Esophagus muscularis mucosa (tissue), 4 donors: Measurements from ENCODE around the gene PUM2. TPM values are rescaled to one million over a fixed set of nuclear protein-coding genes. Genes with fewer than 3 reads are reported as not detected.

Experiments
- DNase-seq: peaks from one replicate; pipeline ENCODE4 v3.0.0-alpha.2; 2017; ENCODE audit errors: extremely low spot score
- H3K27ac ChIP-seq, 4 donors: fragments of 200-600 bp; sonication (generic); replicated peaks in 1 of 4; 1 replicate in 3 of 4; 2 replicates in 1 of 4; pipeline ENCODE4 v1.5.1; 2016 to 2019; ENCODE audit warnings: mild to moderate bottlenecking in 1 of 4
- H3K27me3 ChIP-seq, 4 donors: fragments of 200-600 bp; sonication (generic); one replicate each; pipeline versions ENCODE4 v1.5.1 to v1.6.0; 2016 to 2019
- H3K36me3 ChIP-seq, 4 donors: fragments of 200-600 bp; sonication (generic); one replicate each; pipeline ENCODE4 v1.5.1; 2016 to 2019
- H3K4me1 ChIP-seq, 4 donors: fragments of 200-600 bp; sonication (generic); one replicate each; pipeline ENCODE4 v1.5.1; 2016 to 2019
- H3K4me3 ChIP-seq, 4 donors: fragments of 200-600 bp; sonication (generic); 1 replicate in 2 of 4; 2 replicates in 2 of 4; pipeline ENCODE4 v1.5.1; 2016 to 2019; ENCODE audit warnings: mild to moderate bottlenecking in 4 of 4, moderate library complexity in 1 of 4
- H3K9me3 ChIP-seq, 4 donors: fragments of 200-600 bp; sonication (generic); 1 replicate in 3 of 4; 2 replicates in 1 of 4; pipeline ENCODE4 v1.5.1; 2016 to 2019
- EP300 ChIP-seq: sonication (generic); formaldehyde crosslinking; IDR thresholded peaks from one replicate; pipeline ENCODE4 v1.6.1; 2017; ENCODE audit warnings: antibody characterized with exemption
- POLR2A ChIP-seq: fragments of 450-650 bp; IDR thresholded peaks from one replicate; pipeline ENCODE4 v1.6.1; 2017; ENCODE audit warnings: antibody characterized with exemption, moderate library complexity, mild to moderate bottlenecking, low read depth
- POLR2AphosphoS5 ChIP-seq, 2 donors: sonication (generic); formaldehyde crosslinking; IDR thresholded peaks; one replicate each; pipeline ENCODE4 v1.6.1; 2017; ENCODE audit warnings: antibody characterized with exemption in 2 of 2
- WGBS: methylation state at CpG from one replicate; pipeline ENCODE4 v1.1.5; 2018; 5-methylcytosine and 5-hydroxymethylcytosine counted together
- intact Hi-C: fragments of 100-400 bp; cut with DNase I; formaldehyde crosslinking; loops from one replicate; pipeline ENCODE4 v1.15.1; 2023
- total RNA-seq, 4 donors: library from RNA; depleted of rRNA; stranded (reverse); fragments of >200 nt; gene quantifications; one replicate each; pipeline versions ENCODE4 v1.1.0 to v1.2.1, GENCODE V29; 2016
- TF ChIP-seq, protein P1 (sequence below), 3 experiments: fragments of 200-600 bp in 2 of 3; fragments of 450-650 bp in 1 of 3; sonication (generic) in 2 of 3; IDR thresholded peaks; one replicate each; pipeline ENCODE4 v1.5.1; 2017 to 2019; ENCODE audit warnings: antibody characterized with exemption in 3 of 3, mild to moderate bottlenecking in 2 of 3, moderate library complexity in 1 of 3

PUM2 gene
- total RNA-seq, 4 donors from 2014 or later: 73.7 to 113 (median 93.1) TPM

DNA sequence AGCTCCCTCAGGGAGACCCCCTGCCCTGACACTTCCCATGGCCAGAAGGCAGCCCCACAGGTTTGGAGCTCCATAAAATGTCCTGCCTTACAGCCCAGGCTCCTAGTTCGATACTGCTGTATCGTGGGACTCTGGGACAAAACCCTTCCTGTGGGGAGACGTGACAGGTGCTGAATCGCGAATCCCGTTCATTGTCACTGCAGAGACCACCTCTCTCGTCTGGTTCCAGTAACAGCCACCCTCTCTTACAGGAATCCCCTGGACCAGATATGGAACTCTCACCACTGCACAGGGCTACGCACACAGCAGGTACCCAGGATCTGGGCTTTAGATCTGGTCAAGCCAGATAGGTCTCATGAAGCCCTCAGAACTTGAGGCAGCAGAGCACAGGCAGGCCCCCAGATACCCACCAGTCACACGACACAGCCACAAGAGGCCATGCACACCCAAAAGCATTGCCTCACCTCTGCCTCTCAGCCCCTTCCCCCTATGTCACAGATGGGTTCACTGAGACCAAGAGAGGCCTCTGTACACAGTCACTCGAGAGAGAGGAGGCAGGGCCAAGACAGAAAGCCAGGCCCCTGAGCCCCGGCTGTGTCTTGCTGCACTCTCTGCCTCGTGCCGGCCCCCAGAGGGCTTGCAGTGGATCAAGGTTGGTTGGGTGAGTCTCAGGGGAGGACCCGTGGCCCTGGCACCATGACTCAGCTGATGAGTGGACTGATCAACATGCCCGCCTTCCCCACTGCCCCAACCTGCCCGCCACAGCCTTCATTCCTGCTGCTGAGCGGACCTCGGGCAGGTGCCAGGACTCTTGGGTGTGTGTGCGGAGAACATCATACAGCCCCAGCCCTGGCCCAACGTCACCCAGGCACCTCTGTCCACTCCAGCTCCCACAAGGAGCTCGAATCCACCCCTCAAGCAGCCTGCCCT lies 133.3 kb downstream of the PUM2 start:
- Histone ChIP-seq H3K36me3 (no peaks in the 10 kb centered on the region), H3K4me1 (no peaks in the 10 kb centered on the region), H3K27ac (no peak overlapping the region), H3K4me3 (no peak overlapping the region), H3K9me3 (no peaks in the 10 kb centered on the region), H3K27me3 (no peaks in the 10 kb centered on the region)
- WGBS: 96% methylated on average over 17 of the region's 21 CpGs
- DNase-seq: no peak
- intact Hi-C loops: no loop called here
- TF ChIP-seq POLR2A (no peak), EP300 (no peak), POLR2AphosphoS5 (IDR thresholded peaks at IDR 0.05) (no peak)
- TF ChIP-seq, protein P1, sequence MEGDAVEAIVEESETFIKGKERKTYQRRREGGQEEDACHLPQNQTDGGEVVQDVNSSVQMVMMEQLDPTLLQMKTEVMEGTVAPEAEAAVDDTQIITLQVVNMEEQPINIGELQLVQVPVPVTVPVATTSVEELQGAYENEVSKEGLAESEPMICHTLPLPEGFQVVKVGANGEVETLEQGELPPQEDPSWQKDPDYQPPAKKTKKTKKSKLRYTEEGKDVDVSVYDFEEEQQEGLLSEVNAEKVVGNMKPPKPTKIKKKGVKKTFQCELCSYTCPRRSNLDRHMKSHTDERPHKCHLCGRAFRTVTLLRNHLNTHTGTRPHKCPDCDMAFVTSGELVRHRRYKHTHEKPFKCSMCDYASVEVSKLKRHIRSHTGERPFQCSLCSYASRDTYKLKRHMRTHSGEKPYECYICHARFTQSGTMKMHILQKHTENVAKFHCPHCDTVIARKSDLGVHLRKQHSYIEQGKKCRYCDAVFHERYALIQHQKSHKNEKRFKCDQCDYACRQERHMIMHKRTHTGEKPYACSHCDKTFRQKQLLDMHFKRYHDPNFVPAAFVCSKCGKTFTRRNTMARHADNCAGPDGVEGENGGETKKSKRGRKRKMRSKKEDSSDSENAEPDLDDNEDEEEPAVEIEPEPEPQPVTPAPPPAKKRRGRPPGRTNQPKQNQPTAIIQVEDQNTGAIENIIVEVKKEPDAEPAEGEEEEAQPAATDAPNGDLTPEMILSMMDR (IDR thresholded peaks at IDR 0.05): no peak

DNA sequence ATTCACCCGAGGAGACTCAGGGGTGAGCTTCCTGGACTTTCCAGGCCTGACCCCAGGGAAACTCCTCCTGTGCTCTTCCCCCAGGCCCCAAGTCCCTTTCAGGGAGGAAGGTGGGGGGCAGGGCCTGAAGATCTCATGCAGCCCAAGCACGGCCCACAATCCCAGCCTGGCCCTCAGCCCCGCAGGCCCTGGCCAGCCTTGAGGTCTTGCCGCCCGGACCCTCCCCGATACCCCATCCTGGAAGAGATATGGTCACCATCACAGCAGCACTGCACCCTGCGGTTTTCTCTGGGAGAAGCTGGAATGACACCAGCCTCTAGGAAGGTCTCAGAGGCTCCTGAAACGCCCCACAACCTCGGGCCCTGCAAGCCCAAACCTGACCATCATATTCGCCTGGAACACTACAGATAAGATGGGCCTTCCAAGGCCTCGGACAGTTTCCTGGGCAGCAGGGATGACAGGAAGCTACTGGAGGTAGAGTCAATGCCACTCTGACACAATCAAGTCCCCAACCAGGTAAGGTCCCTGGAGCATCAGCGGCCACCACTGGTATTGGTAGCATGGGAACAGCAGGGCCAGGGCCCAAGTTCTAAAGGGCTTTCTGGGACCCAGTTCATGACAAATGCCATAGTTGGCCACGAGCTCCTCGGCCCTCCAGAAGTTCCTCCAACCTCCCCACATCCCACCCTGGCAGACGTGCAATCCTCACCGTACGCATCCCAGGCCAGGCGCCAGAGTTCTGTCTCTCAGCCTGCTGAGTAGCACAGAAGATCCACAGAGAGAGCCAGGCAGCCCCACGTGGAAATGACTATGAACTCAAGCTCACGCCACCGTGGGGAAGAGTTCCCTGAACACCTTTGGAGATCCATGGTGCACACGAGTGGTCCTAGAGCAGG lies 134.3 kb downstream of the PUM2 start:
- TF ChIP-seq, protein P1 (IDR thresholded peaks at IDR 0.05): no peak
- intact Hi-C loops: no loop called here
- WGBS: 91% methylated on average over 13 of the region's 22 CpGs
- H3K4me3 ChIP-seq: no peak overlapping the region
- no peaks in the 10 kb centered on the region for H3K9me3 ChIP-seq
- no peak overlapping the region for H3K27ac ChIP-seq
- no peak for DNase-seq
- no peaks in the 10 kb centered on the region for H3K36me3 ChIP-seq
- no peaks in the 10 kb centered on the region for H3K27me3 ChIP-seq
- no peaks in the 10 kb centered on the region for H3K4me1 ChIP-seq

DNA sequence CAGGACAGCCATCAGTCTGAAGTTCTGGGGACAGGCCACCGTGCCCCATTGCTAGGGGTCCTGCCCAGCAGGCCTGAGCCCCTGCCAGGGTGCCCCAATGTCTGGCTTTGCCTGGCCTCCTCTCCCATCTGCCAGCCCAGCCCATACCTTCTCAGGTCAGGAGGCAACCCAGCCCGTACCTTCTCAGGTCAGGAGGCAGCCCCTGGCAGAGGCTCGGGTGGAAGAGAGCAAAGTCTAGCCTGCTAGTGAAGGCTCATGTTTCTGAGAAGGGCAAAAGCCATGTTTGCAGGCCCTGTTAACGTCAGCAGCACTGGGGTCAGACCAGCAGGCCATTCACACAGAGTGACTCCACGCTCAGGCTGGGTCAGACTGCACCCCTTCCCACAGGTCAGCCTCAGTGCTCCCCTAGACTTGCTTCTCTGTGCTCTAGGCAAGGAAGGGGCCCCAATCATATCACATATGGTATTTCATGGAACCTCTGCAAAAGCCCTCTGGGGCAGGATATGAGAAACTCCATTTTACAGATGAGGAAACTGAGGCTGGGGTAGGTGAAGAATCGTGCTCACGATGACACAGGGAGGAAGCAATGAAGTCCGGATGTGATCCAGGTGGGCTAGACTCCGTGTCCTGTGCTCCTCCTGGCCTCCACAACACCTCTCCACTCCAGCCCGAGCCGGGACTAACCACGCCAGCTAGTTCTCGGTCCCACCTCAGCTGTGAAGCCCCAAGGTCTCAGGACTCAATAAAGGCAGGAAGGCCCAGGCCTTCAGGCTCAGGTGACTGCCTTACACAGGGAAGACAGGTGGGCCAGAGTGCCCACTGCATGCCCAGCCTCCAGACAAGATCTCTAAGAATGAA lies 135.2 kb downstream of the PUM2 start:
- no peak for DNase-seq
- Histone ChIP-seq H3K4me3 (no peak overlapping the region), H3K4me1 (no peaks in the 10 kb centered on the region), H3K27ac (no peak overlapping the region), H3K36me3 (no peaks in the 10 kb centered on the region), H3K9me3 (no peaks in the 10 kb centered on the region), H3K27me3 (no peaks in the 10 kb centered on the region)
- intact Hi-C loops: no loop called here
- TF ChIP-seq POLR2A (no peak), EP300 (no peak), POLR2AphosphoS5 (IDR thresholded peaks at IDR 0.05) (no peak)
- TF ChIP-seq, protein P1 (IDR thresholded peaks at IDR 0.05): no peak
- 95% methylated on average over 8 of the region's 13 CpGs for WGBS

GRCh38 chr2:20214566-20215182 lies 136.0 kb downstream of the PUM2 start:
- no peaks in the 10 kb centered on the region for H3K4me1 ChIP-seq
- DNase-seq: no peak
- no peaks in the 10 kb centered on the region for H3K9me3 ChIP-seq
- no peaks in the 10 kb centered on the region for H3K27me3 ChIP-seq
- TF ChIP-seq POLR2AphosphoS5 (IDR thresholded peaks at IDR 0.05) (no peak), POLR2A (no peak), EP300 (no peak)
- TF ChIP-seq, protein P1 (IDR thresholded peaks at IDR 0.05): no peak
- no peak overlapping the region for H3K27ac ChIP-seq
- no peak overlapping the region for H3K4me3 ChIP-seq
- 73% methylated on average over 1 of the region's 2 CpGs for WGBS
- no peaks in the 10 kb centered on the region for H3K36me3 ChIP-seq
- intact Hi-C loops: no loop called here
